Progenitor cell of endocrine pancreas (in vitro differentiated cells): Measurements from ENCODE around the gene HEPH. TPM values are rescaled to one million over a fixed set of nuclear protein-coding genes. Genes with fewer than 3 reads are reported as not detected.
A peak's percentile ranks its signal among the peaks of the same experiment; 100 is the strongest.
"Not testable (repeated sequence)": the region's sequence is repeated elsewhere in the genome, so short reads cannot be mapped to it uniquely, and the experiment has no call there.

Experiments
- DNase-seq: peaks from one replicate; pipeline ENCODE4 v3.0.0; 2021; ENCODE audit warnings: low spot score; ENCODE audit not compliant: unreplicated experiment
- H3K27ac Mint-ChIP-seq: 2 replicates; pipeline ENCODE4 v1.8.0; 2021; ENCODE audit warnings: mild to moderate bottlenecking, moderate library complexity, mixed read lengths
- H3K27me3 Mint-ChIP-seq: 2 replicates; pipeline ENCODE4 v1.8.0; 2021; ENCODE audit warnings: mixed read lengths
- H3K36me3 Mint-ChIP-seq: 2 replicates; pipeline ENCODE4 v1.8.0; 2022; ENCODE audit warnings: mixed read lengths; ENCODE audit not compliant: insufficient read depth
- H3K4me1 Mint-ChIP-seq: 2 replicates; pipeline ENCODE4 v1.8.0; 2021; ENCODE audit warnings: low read depth, mixed read lengths
- H3K4me3 Mint-ChIP-seq: 2 replicates; pipeline ENCODE4 v1.8.0; 2021; ENCODE audit warnings: low read depth, mild to moderate bottlenecking, moderate library complexity, mixed read lengths
- H3K9me3 Mint-ChIP-seq: 2 replicates; pipeline ENCODE4 v1.8.0; 2021; ENCODE audit warnings: low read depth, mixed read lengths
- CTCF ChIP-seq: fragments of 200-600 bp; sonication (generic); IDR thresholded peaks from one replicate; pipeline ENCODE4 v1.5.0; 2021; ENCODE audit warnings: antibody characterized with exemption, mild to moderate bottlenecking; ENCODE audit not compliant: unreplicated experiment
- total RNA-seq: library from RNA; stranded (reverse); gene quantifications from 2 replicates; pipeline ENCODE4 v1.2.1, GENCODE V29; 2021

HEPH gene
- total RNA-seq, 1 donor from 2014 or later, result 92.4 TPM

- peaks cover 39% of the 10 kb centered on the region for H3K9me3 Mint-ChIP-seq
Measured at GRCh38 chrX:66221856-66222255, 57.8 kb downstream of the HEPH start.

GRCh38 chrX:66232296-66232695 lies 68.2 kb downstream of the HEPH start:
- Mint-ChIP-seq H3K27ac (no peak overlapping the region), H3K4me1 (no peaks in the 10 kb centered on the region), H3K36me3 (peaks cover 39% of the 10 kb centered on the region), H3K4me3 (no peak overlapping the region), H3K27me3 (no peaks in the 10 kb centered on the region), H3K9me3 (peaks cover 42% of the 10 kb centered on the region)
- no peak for TF ChIP-seq CTCF
- no peak for DNase-seq

More at GRCh38 chrX:66221856-66222255, 57.8 kb downstream of the HEPH start:
- no peak for DNase-seq
- Mint-ChIP-seq H3K4me1 (no peaks in the 10 kb centered on the region), H3K36me3 (peaks cover 33% of the 10 kb centered on the region), H3K27ac (no peak overlapping the region), H3K4me3 (no peak overlapping the region), H3K27me3 (no peaks in the 10 kb centered on the region)
- no peak for TF ChIP-seq CTCF

DNA sequence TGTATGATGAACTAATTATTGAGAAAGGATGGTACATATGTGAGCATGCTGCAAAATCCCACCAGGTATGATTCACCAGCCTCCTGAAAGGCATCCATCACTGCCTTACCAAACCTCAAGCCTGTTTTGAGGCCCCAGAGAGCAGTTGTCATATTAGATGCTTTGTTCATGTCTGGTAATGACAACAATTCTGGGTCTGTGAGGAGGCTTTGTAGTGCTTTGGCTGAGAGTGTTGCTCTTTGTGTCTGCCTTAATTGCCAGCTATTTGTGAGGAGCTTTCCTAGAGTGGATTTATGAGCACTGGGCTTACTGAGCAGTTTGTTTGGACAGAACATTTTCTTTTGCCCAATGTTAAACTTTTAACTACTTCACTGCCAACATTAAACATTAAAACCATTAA lies 69.2 kb downstream of the HEPH start:
- Mint-ChIP-seq H3K36me3 (peaks cover 40% of the 10 kb centered on the region), H3K4me1 (no peaks in the 10 kb centered on the region), H3K9me3 (peaks cover 46% of the 10 kb centered on the region), H3K4me3 (no peak overlapping the region), H3K27ac (no peak overlapping the region), H3K27me3 (no peaks in the 10 kb centered on the region)
- no peak for TF ChIP-seq CTCF
- DNase-seq, result no peak

GRCh38 chrX:66233904-66234303 lies 69.9 kb downstream of the HEPH start:
- H3K27ac Mint-ChIP-seq, DNase-seq, H3K4me3 Mint-ChIP-seq, H3K27me3 Mint-ChIP-seq, H3K4me1 Mint-ChIP-seq: not testable (repeated sequence)
- H3K9me3 Mint-ChIP-seq, result peaks cover 46% of the 10 kb centered on the region
- peaks cover 35% of the 10 kb centered on the region for H3K36me3 Mint-ChIP-seq

- no peak for DNase-seq
- H3K4me1 Mint-ChIP-seq, result peaks cover 2% of the 10 kb centered on the region
- no peak overlapping the region for H3K4me3 Mint-ChIP-seq
- peak overlapping the region; percentile 64 for H3K27ac Mint-ChIP-seq
- TF ChIP-seq CTCF, result no peak
- peaks cover 50% of the 10 kb centered on the region for H3K9me3 Mint-ChIP-seq
- no peaks in the 10 kb centered on the region for H3K27me3 Mint-ChIP-seq
- peaks cover 29% of the 10 kb centered on the region for H3K36me3 Mint-ChIP-seq
Measured at GRCh38 chrX:66255359-66255967, 91.4 kb downstream of the HEPH start.

- Mint-ChIP-seq H3K4me1 (no peaks in the 10 kb centered on the region), H3K36me3 (peaks cover 58% of the 10 kb centered on the region), H3K27me3 (no peaks in the 10 kb centered on the region), H3K4me3 (no peak overlapping the region), H3K27ac (no peak overlapping the region), H3K9me3 (peaks cover 60% of the 10 kb centered on the region)
- no peak for DNase-seq
- no peak for TF ChIP-seq CTCF
Measured at GRCh38 chrX:66262807-66263206, 98.8 kb downstream of the HEPH start.
